ENCODE data around the gene U2AF1L4.

U2AF1L4 gene

GRCh38 chr19:35740423-35741202 lies 4.6 kb downstream of the U2AF1L4 start:
- DNase-seq (ENCODE audit: low read depth in 2 of 2): peak; percentile 96 to 97

GRCh38 chr19:35740108-35740422 lies 5.2 kb downstream of the U2AF1L4 start:
- DNase-seq (ENCODE audit: low read depth in 2 of 2): no peak

GRCh38 chr19:35739275-35740107 lies 5.7 kb downstream of the U2AF1L4 start:
- DNase-seq (ENCODE audit: low read depth in 2 of 2): no peak

GRCh38 chr19:35738887-35739229 lies 6.4 kb downstream of the U2AF1L4 start:
- DNase-seq (ENCODE audit: low read depth in 2 of 2): no peak

GRCh38 chr19:35738021-35738886 lies 7.0 kb downstream of the U2AF1L4 start:
- no peak for DNase-seq (ENCODE audit: low read depth in 2 of 2)

- DNase-seq (ENCODE audit: low read depth in 2 of 2): no peak
Observed at GRCh38 chr19:35736913-35737886, 8.0 kb downstream of the U2AF1L4 start.

GRCh38 chr19:35734889-35735288 lies 10.3 kb downstream of the U2AF1L4 start:
- no peak for DNase-seq (ENCODE audit: low read depth in 2 of 2)

GRCh38 chr19:35734273-35734672 lies 10.9 kb downstream of the U2AF1L4 start:
- no peak for DNase-seq (ENCODE audit: low read depth in 2 of 2)

GRCh38 chr19:35733180-35734125 lies 11.8 kb downstream of the U2AF1L4 start:
- no peak for DNase-seq (ENCODE audit: low read depth in 2 of 2)

GRCh38 chr19:35732540-35733179 lies 12.6 kb downstream of the U2AF1L4 start:
- no peak for DNase-seq (ENCODE audit: low read depth in 2 of 2)

GRCh38 chr19:35731779-35732405 lies 13.3 kb downstream of the U2AF1L4 start:
- DNase-seq (ENCODE audit: low read depth in 2 of 2): no peak

GRCh38 chr19:35731353-35731752 lies 13.9 kb downstream of the U2AF1L4 start:
- no peak for DNase-seq (ENCODE audit: low read depth in 2 of 2)

- DNase-seq (ENCODE audit: low read depth in 2 of 2): no peak
Observed at GRCh38 chr19:35730326-35730725, 14.9 kb downstream of the U2AF1L4 start.

- DNase-seq (ENCODE audit: low read depth in 2 of 2): no peak
Observed at GRCh38 chr19:35729763-35730162, 15.5 kb downstream of the U2AF1L4 start.

- DNase-seq (ENCODE audit: low read depth in 2 of 2): no peak
Observed at GRCh38 chr19:35729021-35729420, 16.2 kb downstream of the U2AF1L4 start.

GRCh38 chr19:35727956-35728706 lies 17.1 kb downstream of the U2AF1L4 start:
- DNase-seq (ENCODE audit: low read depth in 2 of 2): no peak

- no peak for DNase-seq (ENCODE audit: low read depth in 2 of 2)
Observed at GRCh38 chr19:35727053-35727955, 17.9 kb downstream of the U2AF1L4 start.

Measured in stimulated activated CD8-positive, alpha-beta memory T cell treated with anti-CD3 and anti-CD28 coated beads, Interleukin-15, amount 100 ng/mL, for 48 hours (primary cell).